Stimulated activated CD8-positive, alpha-beta memory T cell treated with anti-CD3 and anti-CD28 coated beads, Interleukin-7, amount 100 ng/mL, for 48 hours (primary cell): ENCODE data around the gene GALNT9.
"Not testable (repeated sequence)": the region's sequence is repeated elsewhere in the genome, so short reads cannot be mapped to it uniquely, and the experiment has no call there.

Source experiments
- DNase-seq, 2 donors: peaks; one replicate each; pipeline ENCODE4 v3.0.0-alpha.2; 2020; ENCODE audit warnings: low read depth in 1 of 2; ENCODE audit errors: extremely low read depth in 1 of 2

GALNT9 gene

DNA sequence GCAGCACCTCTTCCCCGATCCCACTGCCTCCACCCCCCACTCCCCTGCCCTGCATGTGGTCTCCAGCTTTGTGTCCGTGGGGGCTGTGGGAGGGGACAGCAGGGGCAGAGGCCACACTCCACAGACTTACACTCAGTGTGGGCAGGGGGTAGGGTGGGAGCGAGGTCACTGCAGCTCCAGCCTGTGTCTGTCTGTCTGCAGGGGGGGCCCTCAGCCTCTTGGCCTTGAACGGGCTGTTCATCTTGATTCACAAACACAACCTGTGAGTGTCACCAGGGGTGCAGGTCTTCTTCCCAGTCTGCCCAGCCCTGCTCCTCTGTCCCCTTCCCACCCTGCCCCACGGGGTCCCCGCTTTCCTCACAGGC, 178.6 kb downstream of the GALNT9 start:
- DNase-seq: no peak

- not testable (repeated sequence) for DNase-seq
These were observed 179.9 kb downstream of the GALNT9 start for GRCh38 chr12:132149526-132149925.

DNA sequence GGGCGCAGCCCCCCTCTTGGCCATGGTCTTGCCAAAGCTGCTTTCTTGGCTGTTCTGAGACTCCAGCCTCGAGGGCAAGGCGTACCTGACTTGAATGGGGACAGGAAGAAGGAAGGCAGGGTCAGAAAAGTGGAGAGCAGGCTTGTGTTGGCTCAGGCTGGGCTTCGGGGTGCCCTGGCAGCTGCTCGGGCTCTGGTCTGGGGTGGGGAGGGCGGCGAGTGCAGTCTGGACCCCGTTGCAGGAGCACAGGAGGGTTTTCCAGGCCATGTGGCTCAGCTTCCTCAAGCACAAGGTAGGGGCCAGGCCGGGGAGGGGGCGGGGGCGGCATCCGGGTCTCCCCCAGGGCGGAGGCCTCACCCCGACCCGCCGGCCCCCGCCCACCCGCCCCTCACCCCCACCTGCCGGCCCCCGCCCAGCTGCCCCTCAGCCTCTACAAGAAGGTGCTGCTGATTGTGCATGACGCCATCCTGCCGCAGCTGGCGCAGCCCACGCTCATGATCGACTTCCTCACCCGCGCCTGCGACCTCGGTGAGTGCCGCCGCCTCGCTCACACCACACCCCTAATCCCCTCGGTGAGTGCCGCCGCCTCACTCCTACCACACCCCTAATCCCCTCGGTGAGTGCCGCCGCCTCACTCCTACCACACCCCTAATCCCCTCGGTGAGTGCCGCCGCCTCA, 180.9 kb downstream of the GALNT9 start:
- no peak for DNase-seq

GRCh38 chr12:132147423-132148367, 181.7 kb downstream of the GALNT9 start:
- DNase-seq: no peak

GRCh38 chr12:132146772-132147422, 182.5 kb downstream of the GALNT9 start:
- DNase-seq: no peak
